Parathyroid adenoma (tissue), 2 donors: Measurements from ENCODE around the gene EIF1.

Source experiments
- H2AFZ ChIP-seq: fragments of 300-600 bp; sonication (generic); one replicate; pipeline ENCODE4 v1.7.0; 2017; ENCODE audit warnings: antibody characterized with exemption, mild to moderate bottlenecking
- H3K27ac ChIP-seq: fragments of 300-600 bp; sonication (generic); one replicate; pipeline ENCODE4 v1.7.0; 2017
- H3K27me3 ChIP-seq: fragments of 300-600 bp; sonication (generic); one replicate; pipeline ENCODE4 v1.7.0; 2017; ENCODE audit warnings: low read length; ENCODE audit not compliant: control insufficient read depth, insufficient read depth
- H3K36me3 ChIP-seq: fragments of 300-600 bp; sonication (generic); one replicate; pipeline ENCODE4 v1.7.0; 2017; ENCODE audit warnings: low read length; ENCODE audit not compliant: control insufficient read depth, insufficient read depth
- H3K4me1 ChIP-seq: fragments of 300-600 bp; sonication (generic); one replicate; pipeline ENCODE4 v1.7.0; 2017; ENCODE audit warnings: control low read depth
- H3K4me2 ChIP-seq: fragments of 300-600 bp; sonication (generic); one replicate; pipeline ENCODE4 v1.7.0; 2017; ENCODE audit warnings: low read length
- H3K4me3 ChIP-seq: fragments of 300-600 bp; sonication (generic); one replicate; pipeline ENCODE4 v1.7.0; 2017; ENCODE audit warnings: low read depth, low read length
- H3K79me2 ChIP-seq: fragments of 300-600 bp; sonication (generic); one replicate; pipeline ENCODE4 v1.7.0; 2017; ENCODE audit warnings: control low read depth
- H3K9ac ChIP-seq: fragments of 300-600 bp; sonication (generic); one replicate; pipeline ENCODE4 v1.7.0; 2017; ENCODE audit warnings: mild to moderate bottlenecking
- H3K9me3 ChIP-seq: fragments of 300-600 bp; sonication (generic); one replicate; pipeline ENCODE4 v1.7.0; 2017; ENCODE audit warnings: low read length; ENCODE audit not compliant: control insufficient read depth
- TF ChIP-seq, protein P1 (sequence below): fragments of 300-600 bp; sonication (generic); IDR thresholded peaks from one replicate; pipeline ENCODE4 v1.7.0; 2017; ENCODE audit warnings: antibody characterized with exemption, mild to moderate bottlenecking
- donor health status: primary hyperparathyroidism.

Gene EIF1

GRCh38 chr17:41723801-41724475, 35.3 kb downstream of the EIF1 start:
- H2AFZ ChIP-seq: no peak overlapping the region
- no peaks in the 10 kb centered on the region for H3K79me2 ChIP-seq
- no peaks in the 10 kb centered on the region for H3K27me3 ChIP-seq
- H3K4me2 ChIP-seq: no peak overlapping the region
- TF ChIP-seq, protein P1, sequence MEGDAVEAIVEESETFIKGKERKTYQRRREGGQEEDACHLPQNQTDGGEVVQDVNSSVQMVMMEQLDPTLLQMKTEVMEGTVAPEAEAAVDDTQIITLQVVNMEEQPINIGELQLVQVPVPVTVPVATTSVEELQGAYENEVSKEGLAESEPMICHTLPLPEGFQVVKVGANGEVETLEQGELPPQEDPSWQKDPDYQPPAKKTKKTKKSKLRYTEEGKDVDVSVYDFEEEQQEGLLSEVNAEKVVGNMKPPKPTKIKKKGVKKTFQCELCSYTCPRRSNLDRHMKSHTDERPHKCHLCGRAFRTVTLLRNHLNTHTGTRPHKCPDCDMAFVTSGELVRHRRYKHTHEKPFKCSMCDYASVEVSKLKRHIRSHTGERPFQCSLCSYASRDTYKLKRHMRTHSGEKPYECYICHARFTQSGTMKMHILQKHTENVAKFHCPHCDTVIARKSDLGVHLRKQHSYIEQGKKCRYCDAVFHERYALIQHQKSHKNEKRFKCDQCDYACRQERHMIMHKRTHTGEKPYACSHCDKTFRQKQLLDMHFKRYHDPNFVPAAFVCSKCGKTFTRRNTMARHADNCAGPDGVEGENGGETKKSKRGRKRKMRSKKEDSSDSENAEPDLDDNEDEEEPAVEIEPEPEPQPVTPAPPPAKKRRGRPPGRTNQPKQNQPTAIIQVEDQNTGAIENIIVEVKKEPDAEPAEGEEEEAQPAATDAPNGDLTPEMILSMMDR: no peak
- no peaks in the 10 kb centered on the region for H3K36me3 ChIP-seq
- H3K9ac ChIP-seq: no peak overlapping the region
- no peaks in the 10 kb centered on the region for H3K9me3 ChIP-seq
- no peaks in the 10 kb centered on the region for H3K4me1 ChIP-seq
- no peak overlapping the region for H3K4me3 ChIP-seq
- H3K27ac ChIP-seq: no peak overlapping the region

DNA sequence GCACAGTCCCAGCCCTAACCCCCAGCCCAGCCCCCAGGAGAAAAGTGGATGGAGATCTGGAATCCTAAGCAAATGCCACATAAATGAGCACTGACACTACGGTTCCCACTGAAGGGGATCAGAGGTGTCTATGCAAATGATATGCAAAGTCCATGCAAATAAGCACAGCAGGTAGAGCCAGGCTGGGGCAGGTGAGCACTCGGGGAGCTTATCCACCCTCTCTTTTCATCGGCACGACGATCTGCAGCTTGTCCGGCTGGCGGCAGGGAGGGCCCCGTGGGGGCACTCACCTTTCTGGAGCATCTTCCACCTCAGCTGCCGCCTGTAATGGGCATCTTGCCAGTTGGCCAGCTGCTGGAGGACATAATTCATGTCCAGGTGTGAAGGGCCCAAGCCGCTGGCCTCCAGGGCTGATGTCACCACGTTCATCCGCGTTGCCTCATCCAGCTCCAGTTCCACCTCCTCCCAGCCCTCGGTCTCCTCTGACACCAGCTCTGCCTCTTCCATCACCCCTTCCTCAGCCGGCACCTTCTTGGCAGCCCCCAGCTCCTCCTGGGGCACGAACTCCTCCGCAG, 35.9 kb downstream of the EIF1 start:
- H3K27ac ChIP-seq: no peak overlapping the region
- H3K4me3 ChIP-seq: no peak overlapping the region
- H3K9me3 ChIP-seq: no peaks in the 10 kb centered on the region
- TF ChIP-seq, protein P1: no peak
- H3K27me3 ChIP-seq: no peaks in the 10 kb centered on the region
- no peaks in the 10 kb centered on the region for H3K36me3 ChIP-seq
- H3K4me1 ChIP-seq: no peaks in the 10 kb centered on the region
- H3K79me2 ChIP-seq: no peaks in the 10 kb centered on the region
- no peak overlapping the region for H3K9ac ChIP-seq
- H3K4me2 ChIP-seq: no peak overlapping the region
- no peak overlapping the region for H2AFZ ChIP-seq

GRCh38 chr17:41725134-41725533, 36.4 kb downstream of the EIF1 start:
- Histone ChIP-seq H3K79me2 (no peaks in the 10 kb centered on the region), H3K9ac (no peak overlapping the region), H3K4me2 (no peak overlapping the region), H3K27ac (no peak overlapping the region), H2AFZ (no peak overlapping the region), H3K4me1 (no peaks in the 10 kb centered on the region), H3K9me3 (no peaks in the 10 kb centered on the region), H3K27me3 (no peaks in the 10 kb centered on the region), H3K4me3 (no peak overlapping the region), H3K36me3 (no peaks in the 10 kb centered on the region)
- TF ChIP-seq, protein P1: no peak

GRCh38 chr17:41728056-41728455, 39.4 kb downstream of the EIF1 start:
- Histone ChIP-seq H3K9ac (no peak overlapping the region), H3K9me3 (no peaks in the 10 kb centered on the region), H3K36me3 (no peaks in the 10 kb centered on the region), H3K79me2 (no peaks in the 10 kb centered on the region), H3K4me3 (no peak overlapping the region), H3K4me1 (no peaks in the 10 kb centered on the region), H3K4me2 (no peak overlapping the region), H3K27ac (no peak overlapping the region), H3K27me3 (no peaks in the 10 kb centered on the region), H2AFZ (no peak overlapping the region)
- TF ChIP-seq, protein P1: no peak

- Histone ChIP-seq H3K4me2 (no peak overlapping the region), H3K27me3 (peaks cover under 1% of the 10 kb centered on the region), H3K36me3 (no peaks in the 10 kb centered on the region), H3K4me3 (no peak overlapping the region), H2AFZ (no peak overlapping the region), H3K4me1 (peaks cover 7% of the 10 kb centered on the region), H3K9ac (no peak overlapping the region), H3K9me3 (no peaks in the 10 kb centered on the region), H3K79me2 (no peaks in the 10 kb centered on the region), H3K27ac (no peak overlapping the region)
- TF ChIP-seq, protein P1: no peak
Measured at GRCh38 chr17:41730479-41730878, 41.8 kb downstream of the EIF1 start.
